KMS-11 (cell line): Measurements from ENCODE around the gene DDX4.

Source experiments
- H2AFZ ChIP-seq: fragments of 200-600 bp; sonication (generic); 2 replicates; pipeline ENCODE4 v1.6.1; 2016; ENCODE audit warnings: antibody characterized with exemption, mixed run types, low read depth
- H3K27ac ChIP-seq: fragments of 200-600 bp; sonication (generic); 2 replicates; pipeline ENCODE4 v1.6.1; 2016; ENCODE audit warnings: mild to moderate bottlenecking, mixed run types
- H3K27me3 ChIP-seq: fragments of 200-600 bp; sonication (generic); 2 replicates; pipeline ENCODE4 v1.6.1; 2017; ENCODE audit warnings: mild to moderate bottlenecking, low read depth, mixed run types, moderate library complexity; ENCODE audit not compliant: insufficient read depth
- H3K36me3 ChIP-seq: fragments of 200-600 bp; sonication (generic); 2 replicates; pipeline ENCODE4 v1.6.1; 2017; ENCODE audit warnings: mild to moderate bottlenecking, mixed run types; ENCODE audit not compliant: insufficient read depth
- H3K4me1 ChIP-seq: fragments of 200-600 bp; sonication (generic); 2 replicates; pipeline ENCODE4 v1.6.1; 2016; ENCODE audit warnings: mild to moderate bottlenecking, low read depth, mixed run types; ENCODE audit not compliant: poor library complexity, severe bottlenecking
- H3K4me2 ChIP-seq: fragments of 200-600 bp; sonication (generic); 2 replicates; pipeline ENCODE4 v1.7.0; 2016; ENCODE audit warnings: mild to moderate bottlenecking, mixed run types
- H3K4me3 ChIP-seq: fragments of 200-600 bp; sonication (generic); IDR thresholded peaks from 2 replicates; pipeline ENCODE4 v1.6.1; 2017; ENCODE audit warnings: low read depth, low read length, mixed read lengths; ENCODE audit not compliant: insufficient read depth
- H3K79me2 ChIP-seq: fragments of 200-600 bp; sonication (generic); 2 replicates; pipeline ENCODE4 v1.6.1; 2016; ENCODE audit warnings: low read depth, mixed run types; ENCODE audit not compliant: insufficient read depth
- H3K9ac ChIP-seq: fragments of 200-600 bp; sonication (generic); 2 replicates; pipeline ENCODE4 v1.6.1; 2016; ENCODE audit warnings: mild to moderate bottlenecking, mixed run types
- H4K20me1 ChIP-seq: fragments of 200-600 bp; sonication (generic); 2 replicates; pipeline ENCODE4 v1.6.1; 2016; ENCODE audit warnings: mild to moderate bottlenecking, mixed run types; ENCODE audit not compliant: insufficient read depth
- CTCF ChIP-seq: fragments of 200-600 bp; sonication (generic); conservative IDR thresholded peaks from 2 replicates; pipeline ENCODE4 v1.6.1; 2017; ENCODE audit warnings: low read depth, mild to moderate bottlenecking, antibody characterized with exemption, low read length, moderate library complexity, mixed read lengths

DDX4 gene

GRCh38 chr5:55749387-55749786 is 11.5 kb downstream of the DDX4 start:
- no peaks in the 10 kb centered on the region for H4K20me1 ChIP-seq
- no peak overlapping the region for H3K4me2 ChIP-seq
- no peak overlapping the region for H3K27ac ChIP-seq
- no peaks in the 10 kb centered on the region for H3K79me2 ChIP-seq
- H2AFZ ChIP-seq: no peak overlapping the region
- H3K27me3 ChIP-seq: no peaks in the 10 kb centered on the region
- no peak for TF ChIP-seq CTCF
- peaks cover 4% of the 10 kb centered on the region for H3K4me1 ChIP-seq
- no peak overlapping the region for H3K9ac ChIP-seq
- no peak overlapping the region for H3K4me3 ChIP-seq
- H3K36me3 ChIP-seq: no peaks in the 10 kb centered on the region

GRCh38 chr5:55750063-55750462 is 12.2 kb downstream of the DDX4 start:
- no peak overlapping the region for H3K27ac ChIP-seq
- H3K79me2 ChIP-seq: no peaks in the 10 kb centered on the region
- peaks cover 4% of the 10 kb centered on the region for H3K4me1 ChIP-seq
- TF ChIP-seq CTCF: no peak
- H3K9ac ChIP-seq: no peak overlapping the region
- H3K4me2 ChIP-seq: no peak overlapping the region
- no peaks in the 10 kb centered on the region for H4K20me1 ChIP-seq
- no peak overlapping the region for H3K4me3 ChIP-seq
- no peaks in the 10 kb centered on the region for H3K27me3 ChIP-seq
- no peaks in the 10 kb centered on the region for H3K36me3 ChIP-seq
- H2AFZ ChIP-seq: no peak overlapping the region

- H3K4me3 ChIP-seq: no peak overlapping the region
- no peak overlapping the region for H3K4me2 ChIP-seq
- H3K4me1 ChIP-seq: peaks cover 4% of the 10 kb centered on the region
- no peak overlapping the region for H3K9ac ChIP-seq
- no peak for TF ChIP-seq CTCF
- no peaks in the 10 kb centered on the region for H4K20me1 ChIP-seq
- H3K27me3 ChIP-seq: no peaks in the 10 kb centered on the region
- H3K36me3 ChIP-seq: no peaks in the 10 kb centered on the region
- no peak overlapping the region for H2AFZ ChIP-seq
- no peak overlapping the region for H3K27ac ChIP-seq
- H3K79me2 ChIP-seq: no peaks in the 10 kb centered on the region
Observed at GRCh38 chr5:55750499-55750898, 12.6 kb downstream of the DDX4 start.

- Histone ChIP-seq H4K20me1 (no peaks in the 10 kb centered on the region), H3K4me2 (no peak overlapping the region), H3K79me2 (no peaks in the 10 kb centered on the region), H2AFZ (no peak overlapping the region), H3K27me3 (no peaks in the 10 kb centered on the region), H3K4me1 (no peaks in the 10 kb centered on the region), H3K9ac (no peak overlapping the region), H3K27ac (no peak overlapping the region), H3K4me3 (no peak overlapping the region), H3K36me3 (no peaks in the 10 kb centered on the region)
- TF ChIP-seq CTCF: no peak
Observed at GRCh38 chr5:55758231-55758630, 20.4 kb downstream of the DDX4 start.
